Stimulated activated CD4-positive, alpha-beta T cell treated with anti-CD3 and anti-CD28 coated beads, Interleukin-4, amount 100 ng/mL, for 1 hour (primary cell): ENCODE results near the gene OR1K1.
A peak's percentile ranks its signal among the peaks of the same experiment; 100 is the strongest.
"Not testable (repeated sequence)": the region's sequence is repeated elsewhere in the genome, so short reads cannot be mapped to it uniquely, and the experiment has no call there.

ENCODE experiments used
- DNase-seq: peaks from one replicate; pipeline ENCODE4 v3.0.0-alpha.2; 2020

The OR1K1 gene

GRCh38 chr9:122800066-122801060 is at the start of gene OR1K1:
OR1K1 (plus strand) TSS chr9:122800123; CDS start chr9:122800123, 0 bp downstream.
- no peak for DNase-seq

GRCh38 chr9:122754825-122755224 is 45.1 kb upstream of the OR1K1 start:
- DNase-seq: no peak

GRCh38 chr9:122767817-122768216 is 32.1 kb upstream of the OR1K1 start:
- DNase-seq: no peak

GRCh38 chr9:122777052-122777451 is 22.9 kb upstream of the OR1K1 start:
- DNase-seq: no peak

- no peak for DNase-seq
Observed at GRCh38 chr9:122777935-122778627, 21.8 kb upstream of the OR1K1 start.

- no peak for DNase-seq
Observed at GRCh38 chr9:122779181-122779580, 20.7 kb upstream of the OR1K1 start.

- no peak for DNase-seq
Observed at GRCh38 chr9:122780026-122780425, 19.9 kb upstream of the OR1K1 start.

GRCh38 chr9:122781671-122782070 is 18.3 kb upstream of the OR1K1 start:
- DNase-seq: no peak

- no peak for DNase-seq
Observed at GRCh38 chr9:122785269-122785668, 14.7 kb upstream of the OR1K1 start.

GRCh38 chr9:122786338-122786737 is 13.6 kb upstream of the OR1K1 start:
- DNase-seq: no peak

GRCh38 chr9:122788831-122789230 is 11.1 kb upstream of the OR1K1 start, which contains the start of gene OR5C1:
OR5C1 (plus strand) TSS chr9:122788933; CDS start chr9:122788933, 0 bp downstream.
- no peak for DNase-seq

- DNase-seq: no peak
Observed at GRCh38 chr9:122789256-122790046, 10.5 kb upstream of the OR1K1 start.

GRCh38 chr9:122791872-122792669 is 7.9 kb upstream of the OR1K1 start:
- DNase-seq: no peak

GRCh38 chr9:122797316-122798063 is 2.4 kb upstream of the OR1K1 start:
- no peak for DNase-seq

- DNase-seq: no peak
Observed at GRCh38 chr9:122806661-122807060, 6.7 kb downstream of the OR1K1 start.

- DNase-seq: no peak
Observed at GRCh38 chr9:122807271-122807900, 7.5 kb downstream of the OR1K1 start.

GRCh38 chr9:122808141-122808540 is 8.2 kb downstream of the OR1K1 start:
- DNase-seq: no peak

- DNase-seq: not testable (repeated sequence)
Observed at GRCh38 chr9:122809261-122809660, 9.3 kb downstream of the OR1K1 start.

- DNase-seq: peak; percentile 75
Observed at GRCh38 chr9:122810306-122810946, 10.5 kb downstream of the OR1K1 start.

- no peak for DNase-seq
Observed at GRCh38 chr9:122812736-122813135, 12.8 kb downstream of the OR1K1 start.
